BJ (cell line): ENCODE data around the gene TMEM40. TPM values are rescaled to one million over a fixed set of nuclear protein-coding genes. Genes with fewer than 3 reads are reported as not detected.

Source experiments
- CTCF ChIA-PET: fragments of 350-600 bp; formaldehyde crosslinking; extraction: SDS; loops from one replicate; lab custom pipeline; 2021; ENCODE audit warnings: antibody characterized with exemption, inconsistent platforms; lab: Yijun Ruan, JAX
- POLR2A ChIA-PET: fragments of 300-600 bp; sonication (Branson Sonifier 250); formaldehyde crosslinking; extraction: SDS; loops from one replicate; lab custom pipeline; 2021; ENCODE audit warnings: antibody characterized with exemption; lab: Charles Lee
- DNase-seq: peaks from one replicate; pipeline ENCODE4 v3.0.0-alpha.2; 2011; ENCODE audit warnings: low read depth
- H3K27me3 ChIP-seq: 2 replicates; pipeline ENCODE4 v1.6.0; 2011; ENCODE audit warnings: low read length; ENCODE audit not compliant: control insufficient read depth, insufficient read depth
- H3K36me3 ChIP-seq: 2 replicates; pipeline ENCODE4 v1.5.1; 2011; ENCODE audit warnings: low read length; ENCODE audit not compliant: control insufficient read depth, insufficient read depth
- H3K4me3 ChIP-seq: 2 replicates; pipeline ENCODE4 v1.5.1; 2011; ENCODE audit warnings: low read depth, mild to moderate bottlenecking, control low read depth, low read length
- polyA plus RNA-seq: library from polyadenylated mRNA; depleted of rRNA; stranded (reverse); fragments of >200 nt; gene quantifications from 2 replicates; pipeline ENCODE4 v1.2.3, GENCODE V29; 2011; rRNA removed
- TF ChIP-seq, protein P1 (sequence below): IDR thresholded peaks from 2 replicates; pipeline ENCODE4 v1.5.1; 2011; ENCODE audit warnings: low read depth, mild to moderate bottlenecking, control low read depth, inconsistent platforms, low read length, moderate library complexity; ENCODE audit not compliant: insufficient read depth

The TMEM40 gene
- polyA plus RNA-seq, 1 experiment = 0.52 TPM

- CTCF ChIA-PET = no interaction called here
- no peaks in the 10 kb centered on the region for H3K27me3 ChIP-seq
- no peak for DNase-seq
- H3K4me3 ChIP-seq = no peak overlapping the region
- no peaks in the 10 kb centered on the region for H3K36me3 ChIP-seq
- TF ChIP-seq, protein P1, sequence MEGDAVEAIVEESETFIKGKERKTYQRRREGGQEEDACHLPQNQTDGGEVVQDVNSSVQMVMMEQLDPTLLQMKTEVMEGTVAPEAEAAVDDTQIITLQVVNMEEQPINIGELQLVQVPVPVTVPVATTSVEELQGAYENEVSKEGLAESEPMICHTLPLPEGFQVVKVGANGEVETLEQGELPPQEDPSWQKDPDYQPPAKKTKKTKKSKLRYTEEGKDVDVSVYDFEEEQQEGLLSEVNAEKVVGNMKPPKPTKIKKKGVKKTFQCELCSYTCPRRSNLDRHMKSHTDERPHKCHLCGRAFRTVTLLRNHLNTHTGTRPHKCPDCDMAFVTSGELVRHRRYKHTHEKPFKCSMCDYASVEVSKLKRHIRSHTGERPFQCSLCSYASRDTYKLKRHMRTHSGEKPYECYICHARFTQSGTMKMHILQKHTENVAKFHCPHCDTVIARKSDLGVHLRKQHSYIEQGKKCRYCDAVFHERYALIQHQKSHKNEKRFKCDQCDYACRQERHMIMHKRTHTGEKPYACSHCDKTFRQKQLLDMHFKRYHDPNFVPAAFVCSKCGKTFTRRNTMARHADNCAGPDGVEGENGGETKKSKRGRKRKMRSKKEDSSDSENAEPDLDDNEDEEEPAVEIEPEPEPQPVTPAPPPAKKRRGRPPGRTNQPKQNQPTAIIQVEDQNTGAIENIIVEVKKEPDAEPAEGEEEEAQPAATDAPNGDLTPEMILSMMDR = no peak
- POLR2A ChIA-PET = no interaction called here
Observed at GRCh38 chr3:12686096-12686495, 73.0 kb downstream of the TMEM40 start.

Other genes starting within 250 kb of the TMEM40 start
- not detected in 2 replicates for gene MKRN2OS, start 213.8 kb downstream of the TMEM40 start, polyA plus RNA-seq
- 49.2 and 56.2 TPM in 2 replicates for gene MKRN2, start 202.2 kb downstream of the TMEM40 start, polyA plus RNA-seq
- 122 and 134 TPM in 2 replicates for gene RAF1, start 95.1 kb downstream of the TMEM40 start, polyA plus RNA-seq
- 1.3 and 2.3 TPM in 2 replicates for gene CAND2, start 37.4 kb upstream of the TMEM40 start, polyA plus RNA-seq
- 3,018 and 4,118 TPM in 2 replicates for gene RPL32, start 82.3 kb upstream of the TMEM40 start, polyA plus RNA-seq